ENCODE measurements around the gene ASTN1. TPM values are rescaled to one million over a fixed set of nuclear protein-coding genes. Genes with fewer than 3 reads are reported as not detected.

The ASTN1 gene
- total RNA-seq, 3 donors from 2014 or later (not counting 1 experiment from before 2014, with no cell fraction given) = not detected

GRCh38 chr1:177118901-177119300, 45.6 kb downstream of the ASTN1 start:
- ATAC-seq (no peak), DNase-seq (no peak)
- no peak overlapping the region for H3K4me3 Mint-ChIP-seq
- TF ChIP-seq CTCF (IDR thresholded peaks at IDR 0.05) = no peak
- WGBS (ENCODE audit: insufficient coverage) = 55% methylated on average over 3 of the region's 4 CpGs
- intact Hi-C loops (cut with micrococcal nuclease) = no loop called here
- Histone ChIP-seq H3K36me3 (ENCODE audit: control insufficient read depth, insufficient read depth, low read length) (no peaks in the 10 kb centered on the region), H3K4me3 (ENCODE audit: low read length) (no peak overlapping the region), H3K27me3 (ENCODE audit: control insufficient read depth, insufficient read depth, low read length) (no peaks in the 10 kb centered on the region), H3K4me1 (ENCODE audit: control insufficient read depth, insufficient read depth, low read length) (no peaks in the 10 kb centered on the region), H3K9me3 (ENCODE audit: control insufficient read depth, insufficient read depth, low read length) (peaks cover 3% of the 10 kb centered on the region), H3K27ac (ENCODE audit: low read length) (no peak overlapping the region)
- H3K9me3 Mint-ChIP-seq = peaks cover 7% of the 10 kb centered on the region in 2 donors
- no peaks in the 10 kb centered on the region for H3K36me3 Mint-ChIP-seq
- no peak overlapping the region for H3K27ac Mint-ChIP-seq
- no peaks in the 10 kb centered on the region for H3K27me3 Mint-ChIP-seq (ENCODE audit: low read depth in 2 of 2)
- H3K4me1 Mint-ChIP-seq = no peaks in the 10 kb centered on the region

GRCh38 chr1:177116941-177117340, 47.6 kb downstream of the ASTN1 start:
- TF ChIP-seq CTCF (IDR thresholded peaks at IDR 0.05) = no peak
- Histone ChIP-seq H3K4me3 (ENCODE audit: low read length) (no peak overlapping the region), H3K36me3 (ENCODE audit: control insufficient read depth, insufficient read depth, low read length) (no peaks in the 10 kb centered on the region), H3K4me1 (ENCODE audit: control insufficient read depth, insufficient read depth, low read length) (no peaks in the 10 kb centered on the region), H3K9me3 (ENCODE audit: control insufficient read depth, insufficient read depth, low read length) (no peaks in the 10 kb centered on the region), H3K27ac (ENCODE audit: low read length) (no peak overlapping the region), H3K27me3 (ENCODE audit: control insufficient read depth, insufficient read depth, low read length) (no peaks in the 10 kb centered on the region)
- ATAC-seq (no peak), DNase-seq (no peak)
- 80% methylated on average over 4 of the region's 4 CpGs for WGBS (ENCODE audit: insufficient coverage)
- Mint-ChIP-seq H3K27me3 (ENCODE audit: low read depth in 2 of 2) (no peaks in the 10 kb centered on the region), H3K36me3 (no peaks in the 10 kb centered on the region), H3K27ac (no peak overlapping the region), H3K4me1 (no peaks in the 10 kb centered on the region), H3K4me3 (no peak overlapping the region), H3K9me3 (peaks cover 7 to 12% of the 10 kb centered on the region in 2 donors)
- intact Hi-C loops (cut with micrococcal nuclease) = no loop called here

GRCh38 chr1:177106614-177107365, 57.7 kb downstream of the ASTN1 start:
- Mint-ChIP-seq H3K36me3 (no peaks in the 10 kb centered on the region), H3K4me1 (no peaks in the 10 kb centered on the region), H3K27ac (no peak overlapping the region), H3K9me3 (peaks cover 2 to 6% of the 10 kb centered on the region in 2 donors), H3K27me3 (ENCODE audit: low read depth in 2 of 2) (no peaks in the 10 kb centered on the region), H3K4me3 (no peak overlapping the region)
- Histone ChIP-seq H3K4me1 (ENCODE audit: control insufficient read depth, insufficient read depth, low read length) (no peaks in the 10 kb centered on the region), H3K9me3 (ENCODE audit: control insufficient read depth, insufficient read depth, low read length) (no peaks in the 10 kb centered on the region), H3K4me3 (ENCODE audit: low read length) (no peak overlapping the region), H3K27me3 (ENCODE audit: control insufficient read depth, insufficient read depth, low read length) (no peaks in the 10 kb centered on the region), H3K36me3 (ENCODE audit: control insufficient read depth, insufficient read depth, low read length) (no peaks in the 10 kb centered on the region), H3K27ac (ENCODE audit: low read length) (no peak overlapping the region)
- intact Hi-C loops (cut with micrococcal nuclease) = no loop called here
- no peak for DNase-seq
- WGBS (ENCODE audit: insufficient coverage) = 94% methylated on average over 4 of the region's 4 CpGs
- TF ChIP-seq CTCF (IDR thresholded peaks at IDR 0.05) = no peak
- ATAC-seq = no peak

GRCh38 chr1:177106196-177106595, 58.3 kb downstream of the ASTN1 start:
- no peaks in the 10 kb centered on the region for H3K36me3 Mint-ChIP-seq
- Histone ChIP-seq H3K36me3 (ENCODE audit: control insufficient read depth, insufficient read depth, low read length) (no peaks in the 10 kb centered on the region), H3K27me3 (ENCODE audit: control insufficient read depth, insufficient read depth, low read length) (no peaks in the 10 kb centered on the region), H3K4me3 (ENCODE audit: low read length) (no peak overlapping the region), H3K27ac (ENCODE audit: low read length) (no peak overlapping the region), H3K4me1 (ENCODE audit: control insufficient read depth, insufficient read depth, low read length) (no peaks in the 10 kb centered on the region), H3K9me3 (ENCODE audit: control insufficient read depth, insufficient read depth, low read length) (no peaks in the 10 kb centered on the region)
- H3K27ac Mint-ChIP-seq = no peak overlapping the region
- intact Hi-C loops (cut with micrococcal nuclease) = no loop called here
- ATAC-seq (no peak), DNase-seq (no peak)
- H3K9me3 Mint-ChIP-seq = peaks cover 2 to 6% of the 10 kb centered on the region in 2 donors
- 93% methylated on average over 1 of the region's 1 CpG for WGBS (ENCODE audit: insufficient coverage)
- no peak for TF ChIP-seq CTCF (IDR thresholded peaks at IDR 0.05)
- no peaks in the 10 kb centered on the region for H3K27me3 Mint-ChIP-seq (ENCODE audit: low read depth in 2 of 2)
- no peak overlapping the region for H3K4me3 Mint-ChIP-seq
- H3K4me1 Mint-ChIP-seq = no peaks in the 10 kb centered on the region

All from natural killer cell (primary cell).